CD14-positive monocyte (primary cell): Measurements from ENCODE around the gene FARP2. TPM values are rescaled to one million over a fixed set of nuclear protein-coding genes. Genes with fewer than 3 reads are reported as not detected.

Experiments used
- DNase-seq, 3 donors: peaks; one replicate each; pipeline ENCODE4 v3.0.0-alpha.2; 2011 to 2022
- H2AFZ ChIP-seq: 2 replicates; pipeline ENCODE4 v1.6.0; 2012; ENCODE audit warnings: mild to moderate bottlenecking, low read depth, low read length, inconsistent platforms; ENCODE audit not compliant: insufficient read depth, poor library complexity, severe bottlenecking
- H3K27ac ChIP-seq, 2 donors: 1 replicate in 1 of 2; 2 replicates in 1 of 2; pipeline ENCODE4 v1.5.1; 2012 to 2013; ENCODE audit warnings: low read length in 2 of 2, control low read depth in 1 of 2, inconsistent platforms in 1 of 2, low read depth in 1 of 2, mild to moderate bottlenecking in 1 of 2
- H3K27me3 ChIP-seq, 2 donors: one replicate each; pipeline versions ENCODE4 v1.6.0 to v1.6.1; 2011 to 2013; ENCODE audit warnings: low read length in 2 of 2; ENCODE audit not compliant: control insufficient read depth in 2 of 2, insufficient read depth in 2 of 2
- H3K36me3 ChIP-seq, 2 donors: replicated peaks in 1 of 2; 1 replicate in 1 of 2; 2 replicates in 1 of 2; pipeline versions ENCODE4 v1.5.1 to v1.6.1; 2012 to 2013; ENCODE audit warnings: low read length in 2 of 2, control low read depth in 1 of 2, inconsistent platforms in 1 of 2, mild to moderate bottlenecking in 1 of 2; ENCODE audit not compliant: insufficient read depth in 2 of 2, control insufficient read depth in 1 of 2
- H3K4me1 ChIP-seq, 2 donors: 1 replicate in 1 of 2; 2 replicates in 1 of 2; pipeline versions ENCODE4 v1.5.1 to v1.6.1; 2012 to 2013; ENCODE audit warnings: low read length in 2 of 2, control low read depth in 1 of 2, inconsistent platforms in 1 of 2, mild to moderate bottlenecking in 1 of 2, moderate library complexity in 1 of 2; ENCODE audit not compliant: insufficient read depth in 2 of 2, control insufficient read depth in 1 of 2
- H3K4me2 ChIP-seq: replicated peaks from 2 replicates; pipeline ENCODE3; 2012; ENCODE audit warnings: low read length, moderate library complexity, mild to moderate bottlenecking; ENCODE audit not compliant: poor library complexity, severe bottlenecking; ENCODE audit errors: extremely low read depth
- H3K4me3 ChIP-seq, 3 experiments: fragments of 200-600 bp in 1 of 3; sonication (generic) in 1 of 3; replicated peaks in 1 of 3; 1 replicate in 2 of 3; 2 replicates in 1 of 3; pipeline ENCODE4 v1.5.1; 2011 to 2013; ENCODE audit warnings: low read length in 3 of 3, mild to moderate bottlenecking in 3 of 3, control low read depth in 2 of 3, low read depth in 2 of 3, inconsistent platforms in 1 of 3, moderate library complexity in 1 of 3
- H3K79me2 ChIP-seq: 2 replicates; pipeline ENCODE4 v1.6.0; 2012; ENCODE audit warnings: mild to moderate bottlenecking, control low read depth, inconsistent platforms, low read length, moderate library complexity; ENCODE audit not compliant: insufficient read depth
- H3K9ac ChIP-seq: 2 replicates; pipeline ENCODE4 v1.6.0; 2017; ENCODE audit warnings: low read length, mild to moderate bottlenecking; ENCODE audit not compliant: insufficient read depth, poor library complexity, severe bottlenecking
- H3K9me3 ChIP-seq, 2 donors: replicated peaks in 1 of 2; 1 replicate in 1 of 2; 2 replicates in 1 of 2; pipeline versions ENCODE4 v1.5.1 to v1.6.1; 2012 to 2013; ENCODE audit warnings: low read length in 2 of 2, control low read depth in 1 of 2; ENCODE audit not compliant: control insufficient read depth in 1 of 2, insufficient read depth in 1 of 2
- H4K20me1 ChIP-seq: 2 replicates; pipeline ENCODE4 v1.6.0; 2012; ENCODE audit warnings: mild to moderate bottlenecking, low read length, control low read depth, moderate library complexity; ENCODE audit not compliant: insufficient read depth
- H3K27ac Mint-ChIP-seq, 7 donors: one replicate each; pipeline ENCODE4 v1.8.0; 2020; ENCODE audit warnings: mild to moderate bottlenecking in 7 of 7, mixed read lengths in 7 of 7, moderate library complexity in 6 of 7, inconsistent platforms in 2 of 7
- H3K27me3 Mint-ChIP-seq, 3 donors: one replicate each; pipeline ENCODE4 v1.8.0; 2021 to 2022; ENCODE audit warnings: low read depth in 3 of 3, mild to moderate bottlenecking in 3 of 3, mixed read lengths in 3 of 3, moderate library complexity in 3 of 3, inconsistent platforms in 1 of 3
- H3K36me3 Mint-ChIP-seq, 2 donors: one replicate each; pipeline ENCODE4 v1.8.0; 2020; ENCODE audit warnings: mixed read lengths in 2 of 2, inconsistent platforms in 1 of 2, mild to moderate bottlenecking in 1 of 2
- H3K4me1 Mint-ChIP-seq: one replicate; pipeline ENCODE4 v1.8.0; 2020; ENCODE audit warnings: mild to moderate bottlenecking, mixed read lengths
- H3K4me3 Mint-ChIP-seq, 2 donors: one replicate each; pipeline ENCODE4 v1.8.0; 2020; ENCODE audit warnings: mild to moderate bottlenecking in 2 of 2, mixed read lengths in 2 of 2, moderate library complexity in 1 of 2
- H3K9me3 Mint-ChIP-seq, 7 donors: one replicate each; pipeline ENCODE4 v1.8.0; 2020 to 2022; ENCODE audit warnings: mixed read lengths in 7 of 7, mild to moderate bottlenecking in 6 of 7, moderate library complexity in 6 of 7, inconsistent platforms in 2 of 7
- CTCF ChIP-seq: fragments of 200-600 bp; IDR thresholded peaks from one replicate; pipeline ENCODE4 v1.8.0; 2022; ENCODE audit warnings: antibody characterized with exemption, mild to moderate bottlenecking
- WGBS: methylation state at CpG from one replicate; pipeline ENCODE4 v1.1.5; 2013; ENCODE audit warnings: missing lambda C conversion rate; ENCODE audit not compliant: insufficient coverage; 5-methylcytosine and 5-hydroxymethylcytosine counted together
- intact Hi-C, 2 donors: fragments of 100-400 bp; cut with micrococcal nuclease; formaldehyde crosslinking; loops; one replicate each; pipeline versions ENCODE4 v1.15.0 to v1.15.1; 2023
- polyA plus RNA-seq, 3 donors: library from polyadenylated mRNA; depleted of rRNA in 1 of 3; unstranded in 2 of 3; stranded (reverse) in 1 of 3; fragments of 300-500 nt in 2 of 3; fragments of >200 nt in 1 of 3; fragmentation: Illumina TruSeq in 2 of 3; gene quantifications; 1 replicate in 2 of 3; 2 replicates in 1 of 3; pipeline ENCODE4 v1.2.3, GENCODE V29; 2012 to 2021

The FARP2 gene
- polyA plus RNA-seq, 3 donors: 6.7 to 8.5 (median 7.3) TPM

- Histone ChIP-seq H3K27ac (no peak overlapping the region), H3K9ac (no peak overlapping the region), H3K9me3 (peaks cover 0 to 7% of the 10 kb centered on the region in 2 donors), H3K36me3 (no peaks in the 10 kb centered on the region), H2AFZ (no peak overlapping the region), H3K27me3 (peaks cover 3 to 41% of the 10 kb centered on the region in 2 donors), H3K4me3 (no peak overlapping the region), H3K4me2 (no peak overlapping the region), H3K79me2 (no peaks in the 10 kb centered on the region), H3K4me1 (peaks cover 6 to 12% of the 10 kb centered on the region in 2 donors), H4K20me1 (no peaks in the 10 kb centered on the region)
- Mint-ChIP-seq H3K36me3 (peaks cover 2% of the 10 kb centered on the region in 2 donors), H3K27me3 (peaks cover 40 to 56% (median 44%) of the 10 kb centered on the region in 3 donors), H3K4me3 (peak overlapping the region in 1 of 2 donors; percentile 95), H3K27ac (no peak overlapping the region), H3K9me3 (peaks cover 0 to 11% (median 5%) of the 10 kb centered on the region in 7 donors), H3K4me1 (peaks cover 5% of the 10 kb centered on the region)
- WGBS: 100% methylated on average over 2 of the region's 11 CpGs
- no peak for DNase-seq
- TF ChIP-seq CTCF: no peak
- intact Hi-C loops: no loop called here
These were observed 183.7 kb downstream of the FARP2 start for GRCh38 chr2:241539616-241540374.

GRCh38 chr2:241540401-241540770 lies 184.3 kb downstream of the FARP2 start:
- H3K27ac ChIP-seq: no peak overlapping the region
- Mint-ChIP-seq H3K27ac (no peak overlapping the region), H3K36me3 (peaks cover 2% of the 10 kb centered on the region in 2 donors), H3K27me3 (peaks cover 40 to 56% (median 44%) of the 10 kb centered on the region in 3 donors), H3K4me3 (peak overlapping the region; percentile 73 to 95), H3K9me3 (peaks cover 0 to 11% (median 5%) of the 10 kb centered on the region in 7 donors), H3K4me1 (peaks cover 5% of the 10 kb centered on the region)
- no peak for DNase-seq
- peak overlapping the region; percentile 72 for H2AFZ ChIP-seq
- TF ChIP-seq CTCF: no peak
- intact Hi-C loops: no loop called here
- peak overlapping the region; percentile 8 for H3K9ac ChIP-seq
- no peaks in the 10 kb centered on the region for H3K36me3 ChIP-seq
- no peaks in the 10 kb centered on the region for H4K20me1 ChIP-seq
- no peaks in the 10 kb centered on the region for H3K79me2 ChIP-seq
- peaks cover 3 to 41% of the 10 kb centered on the region in 2 donors for H3K27me3 ChIP-seq
- peaks cover 6 to 12% of the 10 kb centered on the region in 2 donors for H3K4me1 ChIP-seq
- H3K4me2 ChIP-seq: peak overlapping the region; percentile 72
- 82% methylated on average over 9 of the region's 10 CpGs for WGBS
- H3K4me3 ChIP-seq: peak overlapping the region in 1 of 3 experiments; percentile 69
- H3K9me3 ChIP-seq: peaks cover 0 to 7% of the 10 kb centered on the region in 2 donors
